Measurements from ENCODE around the gene CSMD2.
"Not testable (repeated sequence)": the region's sequence is repeated elsewhere in the genome, so short reads cannot be mapped to it uniquely, and the experiment has no call there.

The CSMD2 gene

GRCh38 chr1:34028381-34029055 lies 136.5 kb downstream of the CSMD2 start:
- in situ Hi-C loops (cut with HindIII; ENCODE audit: low pct_ligation_motif_present, low pct_unique_long_range_greater_than_20kb, low sequenced_read_pairs): no loop called here
- DNase-seq: no peak

DNA sequence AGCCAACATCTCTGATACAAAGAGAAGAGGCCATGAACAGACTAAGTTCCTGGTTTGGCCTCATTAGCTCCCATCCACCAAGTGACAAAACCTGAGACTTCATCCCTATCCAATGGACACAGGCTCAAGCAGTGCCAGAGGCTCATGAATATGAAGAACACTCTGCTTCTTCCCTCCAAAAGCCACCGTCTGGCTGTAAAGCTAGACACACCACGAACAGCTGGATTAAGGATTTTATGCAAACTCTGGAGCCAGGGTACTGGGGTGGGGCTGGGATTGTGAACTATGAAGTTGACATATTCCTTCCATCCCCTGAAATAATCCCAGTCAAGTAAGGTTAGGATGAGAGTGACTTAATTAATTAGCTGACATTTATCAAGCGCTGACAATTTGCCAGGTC lies 139.4 kb downstream of the CSMD2 start:
- no peak for DNase-seq
- in situ Hi-C loops (cut with HindIII; ENCODE audit: low pct_ligation_motif_present, low pct_unique_long_range_greater_than_20kb, low sequenced_read_pairs): no loop called here

DNA sequence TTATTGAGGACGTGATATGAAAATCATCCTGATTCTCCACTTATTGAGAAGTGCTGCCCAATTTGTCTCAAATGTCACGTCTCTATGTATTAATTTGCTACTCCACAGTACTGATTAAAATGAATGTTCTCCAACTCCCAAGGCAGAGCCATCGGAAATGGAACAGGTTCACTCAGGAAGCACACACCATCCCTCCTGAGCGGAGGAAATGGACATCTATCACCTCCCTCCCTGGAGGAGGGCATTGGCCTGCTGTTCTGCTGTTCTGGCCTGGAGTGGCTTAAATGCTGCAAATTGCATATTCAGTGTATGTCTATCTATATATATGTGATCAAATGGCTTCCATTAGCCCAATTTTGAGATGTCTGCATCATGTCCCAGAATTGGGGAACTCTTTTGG lies 140.5 kb downstream of the CSMD2 start:
- DNase-seq: no peak
- in situ Hi-C loops (cut with HindIII; ENCODE audit: low pct_ligation_motif_present, low pct_unique_long_range_greater_than_20kb, low sequenced_read_pairs): no loop called here

DNA sequence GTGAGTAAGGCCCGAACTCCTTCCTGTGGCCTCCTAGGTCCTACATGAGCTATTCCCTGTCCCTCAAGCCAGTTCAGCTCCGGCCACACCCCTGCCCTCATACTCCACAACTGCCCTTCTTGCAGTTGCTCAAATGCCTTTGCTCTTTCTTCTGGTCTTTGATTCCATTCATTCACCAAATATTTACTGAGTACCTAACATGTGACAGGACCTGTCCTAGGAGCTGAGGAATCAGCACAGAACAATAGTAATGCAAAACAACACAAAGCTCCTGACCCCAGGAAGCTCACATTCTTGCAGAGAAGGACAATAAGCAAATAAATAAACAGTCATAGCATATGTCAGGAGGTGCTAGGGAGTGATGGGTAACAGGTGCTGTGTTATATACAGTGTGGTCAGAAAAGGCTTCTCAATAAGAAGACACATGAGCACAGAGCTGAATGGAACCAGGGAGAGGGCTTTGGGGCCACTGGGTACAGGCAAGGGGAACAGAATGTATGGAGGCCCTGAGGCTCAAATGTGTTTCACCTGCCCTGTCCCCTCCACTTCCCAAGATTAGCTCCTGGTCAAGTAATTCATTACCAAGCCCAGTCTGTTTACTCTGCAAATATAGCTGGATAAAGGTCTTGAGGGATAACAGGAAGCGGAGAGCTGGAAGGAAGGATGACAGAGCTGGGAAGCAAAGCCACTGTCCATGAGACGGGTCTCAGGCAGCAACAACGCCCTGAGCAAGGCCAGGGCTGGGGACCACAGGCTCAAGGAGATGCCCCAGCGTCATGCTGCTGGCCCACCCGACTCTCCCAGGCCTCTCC lies 145.1 kb downstream of the CSMD2 start:
- DNase-seq: no peak
- in situ Hi-C loops (cut with HindIII; ENCODE audit: low pct_ligation_motif_present, low pct_unique_long_range_greater_than_20kb, low sequenced_read_pairs): no loop called here

GRCh38 chr1:34018285-34018684 lies 146.7 kb downstream of the CSMD2 start:
- in situ Hi-C loops (cut with HindIII; ENCODE audit: low pct_ligation_motif_present, low pct_unique_long_range_greater_than_20kb, low sequenced_read_pairs): no loop called here
- no peak for DNase-seq

- DNase-seq; in situ Hi-C loops (cut with HindIII; ENCODE audit: low pct_ligation_motif_present, low pct_unique_long_range_greater_than_20kb, low sequenced_read_pairs): not testable (repeated sequence)
Measured at GRCh38 chr1:34016281-34016680, 148.7 kb downstream of the CSMD2 start.

DNA sequence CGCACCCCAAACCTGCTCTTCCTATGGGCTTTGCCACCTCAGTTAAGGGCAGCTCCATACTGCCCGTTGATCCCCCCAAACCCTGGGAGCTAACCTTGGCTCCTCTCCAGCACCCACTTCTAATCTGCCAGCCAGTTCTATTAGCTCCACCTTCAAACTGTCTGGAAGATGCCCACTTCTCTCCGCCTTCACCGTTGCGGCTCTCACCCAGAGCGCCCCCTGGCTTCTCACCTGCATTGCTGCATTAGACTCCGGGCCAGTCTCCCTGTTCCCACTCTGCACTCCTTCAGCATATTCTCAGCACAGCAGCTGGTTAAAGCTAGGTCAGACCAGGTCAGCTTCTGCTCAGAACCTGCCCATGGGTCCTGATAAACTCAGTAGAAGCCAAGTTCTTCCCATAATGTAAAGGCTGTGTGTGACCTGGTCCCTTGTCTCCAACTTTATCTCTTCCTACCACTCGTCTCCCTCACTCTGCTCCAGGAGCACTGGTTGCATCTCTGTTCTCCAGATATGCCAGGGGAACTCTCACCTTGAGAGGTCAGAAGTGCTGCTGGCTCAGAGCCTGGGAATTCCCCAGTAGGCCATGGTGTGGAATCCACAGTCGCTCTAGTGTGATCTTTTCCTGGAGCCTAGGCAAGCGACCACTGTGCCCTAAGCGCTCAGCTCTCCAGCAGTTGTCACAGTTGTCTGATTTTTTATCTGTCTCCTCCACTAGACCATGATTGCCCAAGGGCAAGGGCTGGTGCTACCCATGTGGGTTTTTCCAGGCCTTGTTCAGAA lies 150.9 kb downstream of the CSMD2 start:
- in situ Hi-C loops (cut with HindIII; ENCODE audit: low pct_ligation_motif_present, low pct_unique_long_range_greater_than_20kb, low sequenced_read_pairs): no loop called here
- no peak for DNase-seq

- no peak for DNase-seq
- in situ Hi-C loops (cut with HindIII; ENCODE audit: low pct_ligation_motif_present, low pct_unique_long_range_greater_than_20kb, low sequenced_read_pairs): no loop called here
Measured at GRCh38 chr1:34013136-34013535, 151.9 kb downstream of the CSMD2 start.

- in situ Hi-C loops (cut with HindIII; ENCODE audit: low pct_ligation_motif_present, low pct_unique_long_range_greater_than_20kb, low sequenced_read_pairs): no loop called here
Measured at GRCh38 chr1:34009340-34009985, 155.6 kb downstream of the CSMD2 start.

DNA sequence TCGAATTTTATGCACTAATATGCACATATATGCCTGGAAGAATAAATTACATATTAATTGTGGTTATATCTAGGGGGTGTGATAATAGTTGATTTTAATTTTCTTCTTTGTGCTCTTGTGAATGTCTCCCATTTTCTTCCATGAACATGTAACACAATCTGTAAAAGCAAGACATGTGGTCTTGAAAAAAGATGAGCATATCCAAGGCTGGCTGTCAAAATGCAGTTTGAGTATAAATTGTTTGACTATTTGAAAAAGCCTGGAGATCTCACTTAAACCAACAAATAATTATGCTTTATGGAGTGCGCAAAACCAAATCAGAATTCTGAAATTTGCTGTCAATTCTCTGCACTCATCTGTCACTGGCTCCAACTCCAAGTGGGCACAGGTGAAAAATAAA lies 157.3 kb downstream of the CSMD2 start:
- DNase-seq: no peak
- in situ Hi-C loops (cut with HindIII; ENCODE audit: low pct_ligation_motif_present, low pct_unique_long_range_greater_than_20kb, low sequenced_read_pairs): no loop called here

More at GRCh38 chr1:34009340-34009985, 155.6 kb downstream of the CSMD2 start:
- DNase-seq: no peak

DNA sequence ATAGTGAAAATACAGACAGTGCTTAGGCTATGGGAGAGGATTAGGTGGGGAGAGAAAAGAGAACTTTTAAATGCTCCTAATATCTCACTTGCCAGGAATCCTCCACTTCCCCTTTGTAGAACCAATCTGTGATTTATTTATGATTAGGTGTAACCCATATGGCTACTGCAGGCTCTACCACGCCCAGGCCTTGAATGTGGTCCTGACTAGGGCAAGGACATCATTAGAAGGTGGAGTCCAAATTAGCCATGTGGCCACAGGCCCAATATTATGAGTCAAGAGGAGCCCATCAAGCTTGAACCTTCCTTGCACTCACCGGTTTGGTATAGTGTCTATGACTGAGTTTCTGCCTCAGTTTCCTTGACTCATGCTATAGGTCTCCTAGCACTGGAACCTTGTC lies 159.7 kb downstream of the CSMD2 start:
- no peak for DNase-seq
- in situ Hi-C loops (cut with HindIII; ENCODE audit: low pct_ligation_motif_present, low pct_unique_long_range_greater_than_20kb, low sequenced_read_pairs): no loop called here

DNA sequence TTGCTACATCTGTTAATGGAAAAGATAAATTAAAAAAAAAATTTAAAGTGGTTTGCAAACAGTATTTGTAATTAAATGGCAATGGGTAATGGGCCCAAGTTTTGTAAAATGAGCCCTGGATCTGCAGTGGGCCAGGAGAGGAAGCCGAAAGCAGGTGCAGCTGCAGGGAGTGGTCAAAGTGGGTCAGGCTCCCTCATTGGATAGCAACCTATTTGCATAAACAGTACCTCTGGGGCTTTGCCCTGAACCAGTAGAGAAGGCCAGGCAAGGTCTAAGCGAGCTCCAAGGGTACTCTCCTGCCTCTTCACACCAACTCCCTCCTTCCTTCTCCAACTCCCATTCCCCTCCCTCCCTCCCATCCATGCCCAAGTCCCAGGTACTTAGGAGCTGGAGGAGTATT lies 162.2 kb downstream of the CSMD2 start:
- no peak for DNase-seq
- in situ Hi-C loops (cut with HindIII; ENCODE audit: low pct_ligation_motif_present, low pct_unique_long_range_greater_than_20kb, low sequenced_read_pairs): no loop called here

DNA sequence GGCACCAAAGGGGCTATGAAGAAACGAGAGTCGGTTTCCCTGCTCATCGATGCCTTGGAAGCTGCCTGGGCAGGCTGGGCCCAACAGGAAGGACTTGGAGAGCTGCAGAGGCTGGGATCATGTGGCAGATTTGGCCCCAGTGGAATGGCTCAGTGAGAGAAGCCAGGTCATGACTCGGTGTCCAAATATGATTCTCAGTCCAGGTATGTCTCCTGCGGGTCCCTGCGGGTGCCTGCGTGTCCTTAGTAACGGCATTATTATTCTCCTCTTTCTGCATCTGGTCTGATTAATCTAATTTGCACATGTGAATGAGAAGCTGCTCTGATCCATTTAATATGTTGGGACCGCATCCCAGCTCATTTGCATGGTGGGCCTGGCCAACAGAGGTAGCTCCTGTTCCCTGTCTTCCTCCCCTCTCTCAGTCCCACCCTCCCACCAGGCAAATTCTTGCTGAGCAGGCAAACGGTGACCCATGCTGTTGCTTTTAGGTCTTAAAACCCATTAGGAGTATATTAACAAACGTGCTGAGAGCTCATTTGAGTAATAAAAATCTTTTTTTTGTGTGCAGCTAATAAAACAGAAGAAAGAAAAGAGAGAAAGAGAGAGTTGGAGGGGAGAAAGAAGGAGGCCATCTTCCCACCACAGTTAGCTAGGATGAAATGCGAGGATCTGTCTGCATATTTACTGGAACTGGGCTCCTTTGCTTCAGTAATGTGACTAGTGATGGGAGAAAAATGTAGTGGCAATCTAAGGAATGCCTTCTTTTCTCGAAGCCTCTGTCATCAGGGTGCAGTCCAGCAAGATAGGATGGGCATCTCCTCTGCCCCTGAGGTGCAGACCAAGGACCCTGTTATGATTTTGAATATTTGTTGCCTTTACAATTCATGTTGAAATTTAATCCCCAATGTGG lies 167.6 kb downstream of the CSMD2 start:
- DNase-seq: no peak
- in situ Hi-C loops (cut with HindIII; ENCODE audit: low pct_ligation_motif_present, low pct_unique_long_range_greater_than_20kb, low sequenced_read_pairs): no loop called here

- no peak for DNase-seq
- in situ Hi-C loops (cut with HindIII; ENCODE audit: low pct_ligation_motif_present, low pct_unique_long_range_greater_than_20kb, low sequenced_read_pairs): no loop called here
Measured at GRCh38 chr1:33996281-33996680, 168.7 kb downstream of the CSMD2 start.

GRCh38 chr1:33993301-33993700 lies 171.7 kb downstream of the CSMD2 start:
- in situ Hi-C loops (cut with HindIII; ENCODE audit: low pct_ligation_motif_present, low pct_unique_long_range_greater_than_20kb, low sequenced_read_pairs): no loop called here
- no peak for DNase-seq

- no peak for DNase-seq
- in situ Hi-C loops (cut with HindIII; ENCODE audit: low pct_ligation_motif_present, low pct_unique_long_range_greater_than_20kb, low sequenced_read_pairs): no loop called here
Measured at GRCh38 chr1:33990281-33990680, 174.7 kb downstream of the CSMD2 start.

GRCh38 chr1:33988161-33988560 lies 176.9 kb downstream of the CSMD2 start:
- no peak for DNase-seq
- in situ Hi-C loops (cut with HindIII; ENCODE audit: low pct_ligation_motif_present, low pct_unique_long_range_greater_than_20kb, low sequenced_read_pairs): no loop called here
